Urothelium cell line (cell line): Measurements from ENCODE around the gene HOXD4.

Experiments used
- DNase-seq: peaks from one replicate; pipeline ENCODE4 v3.0.0; 2011; ENCODE audit warnings: low spot score, mixed read lengths
- FAIRE-seq: peaks from 2 replicates; lab custom pipeline; 2011; peaks lifted over from hg19 to GRCh38; lab: Jason Lieb, UNC

Gene HOXD4

DNA sequence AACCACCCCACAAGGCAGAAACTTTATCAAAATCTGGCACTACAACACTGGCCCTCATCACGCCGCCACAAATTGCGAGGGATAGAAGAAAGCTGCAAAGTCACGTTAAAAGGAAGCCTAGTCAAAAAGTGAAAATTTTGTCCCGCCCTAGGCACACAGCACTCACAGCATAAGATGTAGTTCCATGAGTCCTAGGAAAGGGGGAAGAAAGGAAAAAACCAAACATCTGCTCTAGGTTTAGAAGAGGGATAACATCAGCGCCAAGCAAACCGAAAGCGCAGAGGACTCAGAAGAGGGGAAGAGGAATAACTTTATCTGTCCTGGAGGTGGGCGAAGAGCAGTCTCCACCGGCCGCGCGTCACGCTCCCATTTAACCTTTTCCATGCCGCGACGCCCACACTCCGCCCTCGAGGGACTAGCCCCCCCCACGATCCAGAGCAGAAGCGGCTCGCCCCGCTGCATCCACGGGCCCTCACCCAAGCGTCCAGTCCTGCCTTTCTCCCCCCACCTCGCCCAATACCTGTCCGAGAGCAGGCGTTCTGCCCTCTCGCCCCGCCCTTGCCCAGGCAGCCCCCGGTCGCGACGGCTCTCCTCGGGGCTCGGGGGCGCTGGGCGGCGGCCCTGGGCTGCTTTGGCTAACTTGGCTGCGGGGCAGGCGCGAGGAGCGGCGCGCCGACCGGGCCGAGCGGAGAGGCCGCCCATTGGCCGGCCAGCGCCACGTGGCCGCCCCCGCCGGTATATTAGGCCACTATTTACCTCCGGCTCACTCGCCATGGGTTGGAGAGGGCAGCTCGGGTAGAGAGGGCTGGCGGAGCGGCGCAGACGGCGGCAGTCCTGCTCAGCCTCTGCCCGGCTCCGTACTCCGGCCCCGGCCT, 36.8 kb downstream of the HOXD4 start, which contains the start of gene HOXD1:
Gene HOXD1, plus strand, starts transcription at position 770 of the 875 bp plus-strand sequence. CDS start 134 bp downstream, outside the sequence.
- FAIRE-seq, result no peak

DNA sequence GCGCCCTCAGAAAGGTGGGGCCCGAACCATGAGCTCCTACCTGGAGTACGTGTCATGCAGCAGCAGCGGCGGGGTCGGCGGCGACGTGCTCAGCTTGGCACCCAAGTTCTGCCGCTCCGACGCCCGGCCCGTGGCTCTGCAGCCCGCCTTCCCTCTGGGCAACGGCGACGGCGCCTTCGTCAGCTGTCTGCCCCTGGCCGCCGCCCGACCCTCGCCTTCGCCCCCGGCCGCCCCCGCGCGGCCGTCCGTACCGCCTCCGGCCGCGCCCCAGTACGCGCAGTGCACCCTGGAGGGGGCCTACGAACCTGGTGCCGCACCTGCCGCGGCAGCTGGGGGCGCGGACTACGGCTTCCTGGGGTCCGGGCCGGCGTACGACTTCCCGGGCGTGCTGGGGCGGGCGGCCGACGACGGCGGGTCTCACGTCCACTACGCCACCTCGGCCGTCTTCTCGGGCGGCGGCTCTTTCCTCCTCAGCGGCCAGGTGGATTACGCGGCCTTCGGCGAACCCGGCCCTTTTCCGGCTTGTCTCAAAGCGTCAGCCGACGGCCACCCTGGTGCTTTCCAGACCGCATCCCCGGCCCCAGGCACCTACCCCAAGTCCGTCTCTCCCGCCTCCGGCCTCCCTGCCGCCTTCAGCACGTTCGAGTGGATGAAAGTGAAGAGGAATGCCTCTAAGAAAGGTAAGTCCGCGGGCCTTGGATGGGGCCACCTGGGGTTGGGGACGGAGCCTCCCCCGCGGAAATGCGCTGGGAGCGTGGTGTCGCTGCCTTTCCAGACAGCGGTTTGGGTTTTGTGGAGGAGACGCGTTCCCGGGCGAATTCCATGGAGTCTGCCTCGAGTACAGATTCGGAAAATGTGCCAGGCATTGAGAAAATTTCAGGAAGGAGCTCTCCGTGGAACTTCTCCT, 37.7 kb downstream of the HOXD4 start:
- DNase-seq (no peak), FAIRE-seq (no peak)

More for the DNA sequence above, 36.8 kb downstream of the HOXD4 start, which contains the start of gene HOXD1:
- peak; percentile 86 for DNase-seq

DNA sequence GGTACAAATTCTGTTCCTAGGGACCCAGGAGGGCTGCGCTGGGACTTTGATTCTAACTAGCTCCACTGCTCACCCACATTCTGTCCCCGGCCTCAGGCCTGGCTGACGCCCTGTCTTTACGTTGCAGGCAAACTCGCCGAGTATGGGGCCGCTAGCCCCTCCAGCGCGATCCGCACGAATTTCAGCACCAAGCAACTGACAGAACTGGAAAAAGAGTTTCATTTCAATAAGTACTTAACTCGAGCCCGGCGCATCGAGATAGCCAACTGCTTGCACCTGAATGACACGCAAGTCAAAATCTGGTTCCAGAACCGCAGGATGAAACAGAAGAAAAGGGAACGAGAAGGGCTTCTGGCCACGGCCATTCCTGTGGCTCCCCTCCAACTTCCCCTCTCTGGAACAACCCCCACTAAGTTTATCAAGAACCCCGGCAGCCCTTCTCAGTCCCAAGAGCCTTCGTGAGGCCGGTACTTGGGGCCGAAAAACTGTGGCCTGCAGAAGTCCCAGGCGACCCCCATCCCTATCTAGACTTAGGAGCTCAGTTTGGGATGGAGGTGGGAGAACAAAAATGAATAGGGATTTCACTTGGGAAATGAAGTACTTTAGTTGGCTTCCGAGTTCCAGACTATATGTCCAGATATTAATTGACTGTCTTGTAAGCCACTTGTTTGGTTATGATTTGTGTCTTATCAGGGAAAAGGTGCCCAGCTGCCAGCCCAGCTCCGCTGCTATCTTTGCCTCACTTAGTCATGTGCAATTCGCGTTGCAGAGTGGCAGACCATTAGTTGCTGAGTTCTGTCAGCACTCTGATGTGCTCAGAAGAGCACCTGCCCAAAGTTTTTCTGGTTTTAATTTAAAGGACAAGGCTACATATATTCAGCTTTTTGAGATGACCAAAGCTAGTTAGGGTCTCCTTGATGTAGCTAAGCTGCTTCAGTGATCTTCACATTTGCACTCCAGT, 38.6 kb downstream of the HOXD4 start:
- DNase-seq (no peak), FAIRE-seq (no peak)

DNA sequence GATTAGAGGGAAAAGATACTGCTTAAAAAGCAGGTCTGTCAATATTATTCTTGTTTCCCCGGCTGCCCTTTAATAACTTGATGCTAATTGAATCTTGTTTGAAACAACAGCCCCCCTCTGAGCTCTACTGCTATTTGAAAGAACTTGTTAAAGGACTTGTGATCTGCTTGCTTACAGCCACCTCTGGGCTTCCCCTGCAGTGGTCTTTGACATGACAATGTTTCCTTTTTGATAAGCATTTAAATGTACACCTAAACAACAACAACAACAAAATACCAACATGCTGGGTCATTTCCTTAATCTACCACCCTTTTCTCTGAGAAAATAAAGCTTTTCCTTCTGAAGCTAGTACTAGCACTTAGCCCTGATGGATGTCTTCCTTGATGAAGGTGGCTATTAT, 41.0 kb downstream of the HOXD4 start:
- DNase-seq (no peak), FAIRE-seq (no peak)

DNA sequence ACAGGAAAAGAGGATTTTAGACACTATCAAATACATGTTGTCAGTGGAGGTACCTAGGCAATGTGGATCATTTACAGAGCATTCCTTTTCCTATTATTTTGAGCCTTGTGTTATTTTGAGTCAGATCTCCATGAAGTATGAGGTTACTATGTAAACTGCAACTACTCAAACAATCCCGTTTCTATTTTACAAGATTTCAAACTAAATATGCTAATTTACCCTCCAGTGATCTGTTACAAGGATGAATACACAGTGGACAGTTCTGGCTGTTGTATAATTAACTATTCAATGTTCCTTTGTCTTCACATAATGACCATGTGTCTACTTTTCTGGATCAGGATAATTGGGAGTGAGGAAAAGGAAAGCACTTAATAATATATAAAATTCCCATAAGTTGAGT, 41.7 kb downstream of the HOXD4 start:
- DNase-seq (no peak), FAIRE-seq (no peak)

DNA sequence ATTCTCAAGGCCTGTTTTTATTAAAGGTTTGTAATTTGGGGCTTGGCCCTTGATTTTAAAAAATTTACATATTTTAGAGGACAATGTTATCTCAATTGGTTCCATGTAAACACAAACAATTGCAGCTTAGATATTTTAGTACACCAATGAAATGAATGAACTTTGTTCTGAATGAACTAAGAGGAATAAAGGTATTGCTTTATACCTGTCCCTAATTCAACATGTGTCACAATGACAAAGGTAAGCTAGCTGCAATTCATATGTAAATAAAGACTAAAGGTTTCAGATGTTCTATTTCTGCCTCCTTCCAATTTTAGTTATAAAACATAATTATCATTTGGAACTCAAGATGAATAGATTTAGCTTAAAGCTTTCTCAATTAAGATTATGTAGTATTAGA, 48.6 kb downstream of the HOXD4 start:
- FAIRE-seq (no peak), DNase-seq (no peak)

DNA sequence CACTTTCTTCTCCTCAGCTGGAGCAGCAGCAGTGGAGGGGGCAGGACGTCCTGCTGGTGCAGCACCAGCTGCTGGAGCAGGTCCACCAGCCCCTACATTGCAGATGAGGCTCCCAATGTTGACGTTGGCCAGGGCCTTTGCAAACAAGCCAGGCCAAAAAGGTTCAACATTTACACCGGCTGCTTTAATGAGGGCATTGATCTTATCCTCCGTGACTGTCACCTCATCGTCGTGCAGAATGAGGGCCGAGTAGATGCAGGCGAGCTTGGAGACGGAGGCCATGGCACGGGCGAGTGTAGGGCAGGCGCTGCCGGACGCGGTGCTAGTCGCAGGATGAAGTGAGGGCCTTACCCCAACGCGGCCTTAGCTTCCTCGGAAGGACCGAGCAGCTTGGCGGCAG, 49.6 kb downstream of the HOXD4 start:
- DNase-seq (no peak), FAIRE-seq (no peak)

DNA sequence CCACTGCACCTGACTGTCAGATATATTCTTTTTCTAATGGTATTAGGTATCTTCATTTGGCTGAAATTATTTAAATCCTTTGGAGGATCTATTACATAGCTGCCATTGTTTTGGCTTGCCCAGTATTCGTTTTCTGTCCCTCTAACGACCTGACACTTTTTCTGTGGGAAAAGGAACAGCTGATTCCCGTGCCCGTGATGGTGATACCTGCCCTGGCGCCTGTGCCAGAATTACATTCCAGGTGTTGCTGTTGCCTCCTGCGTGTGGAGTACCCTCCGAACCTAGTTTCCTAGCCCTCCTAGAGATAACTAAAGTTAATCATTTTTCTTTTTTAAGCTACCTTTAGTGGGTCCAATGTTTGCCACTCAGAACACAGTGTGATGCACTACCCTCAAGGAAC, 51.1 kb downstream of the HOXD4 start:
- FAIRE-seq (no peak), DNase-seq (no peak)
